LoVo (cell line): ENCODE measurements around the gene FHOD1.

Experiments
- DNase-seq: peaks from one replicate; pipeline ENCODE4 v3.0.0-alpha.2; 2016; ENCODE audit warnings: low spot score

FHOD1 gene

GRCh38 chr16:67234180-67234597, 13.1 kb downstream of the FHOD1 start:
- DNase-seq, result no peak

GRCh38 chr16:67233596-67233995, 13.7 kb downstream of the FHOD1 start:
- no peak for DNase-seq

- DNase-seq, result no peak
Measured at GRCh38 chr16:67230809-67231660, 16.2 kb downstream of the FHOD1 start.

- DNase-seq, result no peak
Measured at GRCh38 chr16:67229906-67230808, 17.1 kb downstream of the FHOD1 start.

GRCh38 chr16:67228905-67229304, 18.4 kb downstream of the FHOD1 start:
- no peak for DNase-seq

GRCh38 chr16:67228034-67228785, 19.1 kb downstream of the FHOD1 start:
- DNase-seq, result no peak

- no peak for DNase-seq
Measured at GRCh38 chr16:67227567-67227921, 19.7 kb downstream of the FHOD1 start.

- DNase-seq, result peak; percentile 97
Measured at GRCh38 chr16:67226804-67227566, 20.3 kb downstream of the FHOD1 start, which contains the start of gene TMEM208. Gene TMEM208 (plus strand): TSS chr16:67227130. CDS start chr16:67227219, 89 bp downstream.

- no peak for DNase-seq
Measured at GRCh38 chr16:67226295-67226803, 20.9 kb downstream of the FHOD1 start.

- DNase-seq, result no peak
Measured at GRCh38 chr16:67223992-67224391, 23.3 kb downstream of the FHOD1 start.

GRCh38 chr16:67216612-67217490, 30.4 kb downstream of the FHOD1 start:
- DNase-seq, result no peak

- DNase-seq, result no peak
Measured at GRCh38 chr16:67215706-67216105, 31.6 kb downstream of the FHOD1 start.

- no peak for DNase-seq
Measured at GRCh38 chr16:67213197-67214019, 33.9 kb downstream of the FHOD1 start.

GRCh38 chr16:67212766-67213165, 34.5 kb downstream of the FHOD1 start:
- DNase-seq, result no peak

GRCh38 chr16:67211674-67212073, 35.6 kb downstream of the FHOD1 start:
- DNase-seq, result no peak

GRCh38 chr16:67210069-67210937, 37.0 kb downstream of the FHOD1 start:
- no peak for DNase-seq

GRCh38 chr16:67209565-67209964, 37.7 kb downstream of the FHOD1 start:
- DNase-seq, result no peak
